CD4-positive, alpha-beta T cell (primary cell): ENCODE data around the gene CLCN3. TPM values are rescaled to one million over a fixed set of nuclear protein-coding genes. Genes with fewer than 3 reads are reported as not detected.

Source experiments
- ATAC-seq: fragments of 200-7000 bp; cut with Tn5 transposase; one replicate; pipeline ENCODE4 v1.10.0; 2022; ENCODE audit warnings: mild to moderate bottlenecking; ENCODE audit not compliant: poor library complexity
- CTCF ChIA-PET: fragments of 350-600 bp; sonication (Branson Sonifier 250); formaldehyde crosslinking; loops from one replicate; lab custom pipeline; 2021; ENCODE audit warnings: antibody characterized with exemption, inconsistent platforms; lab: Charles Lee
- POLR2A ChIA-PET: fragments of 350-600 bp; sonication (Branson Sonifier 250); formaldehyde crosslinking; loops from one replicate; lab custom pipeline; 2021; ENCODE audit warnings: antibody characterized with exemption, inconsistent platforms; lab: Charles Lee
- DNase-seq, 14 experiments: peaks; one replicate each; pipeline ENCODE4 v3.0.0-alpha.2; 2013 to 2020; ENCODE audit warnings: mixed read lengths in 2 of 14
- H3K27ac ChIP-seq, 2 donors: one replicate each; pipeline versions ENCODE4 v1.5.1 to v1.7.0; 2013; ENCODE audit warnings: low read length in 2 of 2, low read depth in 1 of 2, mild to moderate bottlenecking in 1 of 2
- H3K27me3 ChIP-seq, 2 experiments: 1 replicate in 1 of 2; 2 replicates in 1 of 2; pipeline versions ENCODE4 v1.6.1 to v1.7.0; 2013; ENCODE audit warnings: low read length in 2 of 2, control low read depth in 1 of 2, mild to moderate bottlenecking in 1 of 2, moderate library complexity in 1 of 2; ENCODE audit not compliant: insufficient read depth in 2 of 2, control insufficient read depth in 1 of 2
- H3K36me3 ChIP-seq: one replicate; pipeline ENCODE4 v1.6.1; 2013; ENCODE audit warnings: low read length, control low read depth; ENCODE audit not compliant: insufficient read depth
- H3K4me1 ChIP-seq: one replicate; pipeline ENCODE4 v1.6.1; 2013; ENCODE audit warnings: low read length, control low read depth; ENCODE audit not compliant: insufficient read depth
- H3K4me3 ChIP-seq: one replicate; pipeline ENCODE4 v1.5.1; 2013; ENCODE audit warnings: mild to moderate bottlenecking, low read length, moderate library complexity
- H3K9me3 ChIP-seq, 2 experiments: 1 replicate in 1 of 2; 2 replicates in 1 of 2; pipeline versions ENCODE4 v1.6.1 to v1.7.0; 2013; ENCODE audit warnings: low read length in 2 of 2, mild to moderate bottlenecking in 2 of 2, control low read depth in 1 of 2, moderate library complexity in 1 of 2; ENCODE audit not compliant: control insufficient read depth in 1 of 2, insufficient read depth in 1 of 2
- H3K27ac Mint-ChIP-seq: one replicate; pipeline ENCODE4 v1.8.0; 2020; ENCODE audit warnings: mixed read lengths
- H3K27me3 Mint-ChIP-seq: one replicate; pipeline ENCODE4 v1.8.0; 2021; ENCODE audit warnings: mixed read lengths
- H3K36me3 Mint-ChIP-seq: one replicate; pipeline ENCODE4 v1.8.0; 2021; ENCODE audit warnings: low read depth, mixed read lengths
- H3K4me1 Mint-ChIP-seq: one replicate; pipeline ENCODE4 v1.8.0; 2021; ENCODE audit warnings: low read depth, mixed read lengths
- H3K4me3 Mint-ChIP-seq: one replicate; pipeline ENCODE4 v1.8.0; 2020; ENCODE audit warnings: mild to moderate bottlenecking, mixed read lengths
- H3K9me3 Mint-ChIP-seq: one replicate; pipeline ENCODE4 v1.8.0; 2020; ENCODE audit warnings: mixed read lengths
- intact Hi-C, 2 experiments: fragments of 100-400 bp; cut with DNase I in 1 of 2; cut with micrococcal nuclease in 1 of 2; formaldehyde crosslinking; loops; one replicate each; pipeline versions ENCODE4 v1.15.1 to v1.9.0; 2023 to 2025; cut with DNase I, micrococcal nuclease
- total RNA-seq, 174 experiments: library from RNA in 2 of 174; stranded (reverse) in 2 of 174; gene quantifications; one replicate each; pipeline ENCODE4 v1.2.3 and lab custom pipeline; 2021 to 2026
- TF ChIP-seq, protein P1 (sequence below): fragments of 200-600 bp; IDR thresholded peaks from one replicate; pipeline ENCODE4 v1.8.0; 2022; ENCODE audit warnings: antibody characterized with exemption, mild to moderate bottlenecking

The CLCN3 gene
- total RNA-seq, 2 experiments from 2014 or later, result 9.0 to 9.2 TPM

GRCh38 chr4:169583563-169583962 lies 36.8 kb upstream of the CLCN3 start:
- H3K4me3 ChIP-seq, result no peak overlapping the region
- CTCF ChIA-PET, result no interaction called here
- Mint-ChIP-seq H3K36me3 (peaks cover 57% of the 10 kb centered on the region), H3K27me3 (no peaks in the 10 kb centered on the region), H3K4me3 (no peak overlapping the region), H3K27ac (no peak overlapping the region), H3K9me3 (no peaks in the 10 kb centered on the region), H3K4me1 (no peaks in the 10 kb centered on the region)
- TF ChIP-seq, protein P1, sequence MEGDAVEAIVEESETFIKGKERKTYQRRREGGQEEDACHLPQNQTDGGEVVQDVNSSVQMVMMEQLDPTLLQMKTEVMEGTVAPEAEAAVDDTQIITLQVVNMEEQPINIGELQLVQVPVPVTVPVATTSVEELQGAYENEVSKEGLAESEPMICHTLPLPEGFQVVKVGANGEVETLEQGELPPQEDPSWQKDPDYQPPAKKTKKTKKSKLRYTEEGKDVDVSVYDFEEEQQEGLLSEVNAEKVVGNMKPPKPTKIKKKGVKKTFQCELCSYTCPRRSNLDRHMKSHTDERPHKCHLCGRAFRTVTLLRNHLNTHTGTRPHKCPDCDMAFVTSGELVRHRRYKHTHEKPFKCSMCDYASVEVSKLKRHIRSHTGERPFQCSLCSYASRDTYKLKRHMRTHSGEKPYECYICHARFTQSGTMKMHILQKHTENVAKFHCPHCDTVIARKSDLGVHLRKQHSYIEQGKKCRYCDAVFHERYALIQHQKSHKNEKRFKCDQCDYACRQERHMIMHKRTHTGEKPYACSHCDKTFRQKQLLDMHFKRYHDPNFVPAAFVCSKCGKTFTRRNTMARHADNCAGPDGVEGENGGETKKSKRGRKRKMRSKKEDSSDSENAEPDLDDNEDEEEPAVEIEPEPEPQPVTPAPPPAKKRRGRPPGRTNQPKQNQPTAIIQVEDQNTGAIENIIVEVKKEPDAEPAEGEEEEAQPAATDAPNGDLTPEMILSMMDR, result no peak
- H3K9me3 ChIP-seq, result no peaks in the 10 kb centered on the region
- ATAC-seq (no peak), DNase-seq (no peak)
- POLR2A ChIA-PET, result no interaction called here
- no peaks in the 10 kb centered on the region for H3K27me3 ChIP-seq
- H3K4me1 ChIP-seq, result no peaks in the 10 kb centered on the region
- no peak overlapping the region for H3K27ac ChIP-seq
- intact Hi-C loops, result no loop called here
- peaks cover 37% of the 10 kb centered on the region for H3K36me3 ChIP-seq

DNA sequence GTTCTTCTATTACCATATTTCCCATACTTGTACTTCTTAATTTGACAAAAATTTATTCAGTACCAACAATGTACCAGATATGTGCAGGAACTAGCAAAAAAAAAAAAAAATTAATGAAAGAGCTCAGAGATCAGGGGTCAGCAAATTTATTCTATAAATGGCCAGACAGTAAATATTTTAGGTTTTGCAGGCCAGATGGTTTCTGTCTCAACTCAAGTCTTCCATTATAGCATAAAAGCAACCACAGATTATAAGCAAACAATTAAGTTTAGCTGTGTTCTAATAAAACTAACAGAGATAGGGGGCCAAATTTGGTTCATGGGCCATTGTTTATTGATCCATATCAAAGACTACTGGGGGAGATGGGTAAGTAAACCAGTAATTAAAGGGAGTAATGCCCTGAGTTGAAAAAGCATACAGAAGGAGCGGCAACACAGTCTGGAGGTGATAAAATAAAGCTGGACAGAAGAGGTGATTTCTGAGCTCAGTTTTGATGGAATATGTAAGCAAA lies 27.3 kb upstream of the CLCN3 start:
- Histone ChIP-seq H3K4me3 (no peak overlapping the region), H3K4me1 (no peaks in the 10 kb centered on the region), H3K36me3 (peaks cover 16% of the 10 kb centered on the region), H3K27ac (no peak overlapping the region), H3K27me3 (no peaks in the 10 kb centered on the region), H3K9me3 (no peaks in the 10 kb centered on the region)
- peaks cover 53% of the 10 kb centered on the region for H3K36me3 Mint-ChIP-seq
- DNase-seq (no peak), ATAC-seq (no peak)
- H3K4me3 Mint-ChIP-seq, result no peak overlapping the region
- POLR2A ChIA-PET, result interaction anchor here (0.7 kb wide), 1 partner anchor 13 kb away, joined by 3 read pairs; no protein-coding TSS in a partner anchor
- H3K9me3 Mint-ChIP-seq, result no peaks in the 10 kb centered on the region
- no peaks in the 10 kb centered on the region for H3K27me3 Mint-ChIP-seq
- TF ChIP-seq, protein P1, result no peak
- no peaks in the 10 kb centered on the region for H3K4me1 Mint-ChIP-seq
- CTCF ChIA-PET, result no interaction called here
- intact Hi-C loops, result no loop called here
- no peak overlapping the region for H3K27ac Mint-ChIP-seq

DNA sequence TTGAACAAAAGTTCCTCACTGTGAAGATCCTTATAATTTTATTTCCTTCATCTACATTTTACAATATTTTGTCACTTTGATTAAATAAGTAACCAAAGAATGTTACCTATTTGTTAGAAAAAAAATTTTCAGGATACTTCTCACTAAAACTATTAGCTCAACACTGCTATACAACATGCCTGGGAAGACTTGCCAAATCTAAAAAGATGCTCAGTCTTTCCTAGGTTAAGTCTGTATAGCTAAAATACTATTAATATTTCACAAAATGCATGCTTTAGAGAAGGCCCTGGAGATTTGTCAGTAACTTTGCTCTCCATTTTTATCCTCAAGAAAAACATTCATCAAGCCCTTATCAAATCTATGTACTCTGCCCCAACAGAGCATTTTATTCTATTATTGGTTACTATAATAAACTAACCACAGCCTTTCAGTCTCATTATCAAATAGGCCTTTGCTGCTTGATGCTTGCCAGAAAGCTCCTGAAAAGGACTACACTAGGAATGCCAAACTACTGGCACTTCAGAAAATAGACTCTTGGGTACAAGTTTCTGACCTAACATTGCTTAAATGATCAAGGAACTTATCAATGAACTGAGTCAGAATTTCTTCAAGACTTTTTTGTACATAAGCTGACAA lies 25.7 kb upstream of the CLCN3 start:
- no peaks in the 10 kb centered on the region for H3K27me3 Mint-ChIP-seq
- no peaks in the 10 kb centered on the region for H3K9me3 ChIP-seq
- ATAC-seq, result no peak
- CTCF ChIA-PET, result interaction anchor here (0.9 to 1.5 kb wide), 4 partner anchors 9 to 153 kb away, joined by 3 to 4 read pairs (median 3); no protein-coding TSS in a partner anchor
- no peak overlapping the region for H3K4me3 ChIP-seq
- TF ChIP-seq, protein P1, result no peak
- no peaks in the 10 kb centered on the region for H3K4me1 ChIP-seq
- H3K27me3 ChIP-seq, result no peaks in the 10 kb centered on the region
- no peak overlapping the region for H3K27ac ChIP-seq
- H3K4me3 Mint-ChIP-seq, result no peak overlapping the region
- intact Hi-C loops, result no loop called here
- H3K9me3 Mint-ChIP-seq, result no peaks in the 10 kb centered on the region
- DNase-seq, result no peak
- H3K36me3 ChIP-seq, result peaks cover 15% of the 10 kb centered on the region
- peaks cover 51% of the 10 kb centered on the region for H3K36me3 Mint-ChIP-seq
- POLR2A ChIA-PET, result no interaction called here
- H3K4me1 Mint-ChIP-seq, result no peaks in the 10 kb centered on the region
- H3K27ac Mint-ChIP-seq, result no peak overlapping the region
